Measurements from ENCODE around the gene MAX.
"Not testable (repeated sequence)": the region's sequence is repeated elsewhere in the genome, so short reads cannot be mapped to it uniquely, and the experiment has no call there.

MAX gene

GRCh38 chr14:65032319-65032718 is 70.0 kb downstream of the MAX start:
- DNase-seq: no peak

- not testable (repeated sequence) for DNase-seq
Observed at GRCh38 chr14:65031321-65031720, 71.0 kb downstream of the MAX start.

GRCh38 chr14:65028937-65029336 is 73.4 kb downstream of the MAX start:
- DNase-seq: no peak

GRCh38 chr14:65027127-65027799 is 75.1 kb downstream of the MAX start:
- no peak for DNase-seq

- no peak for DNase-seq
Observed at GRCh38 chr14:65026526-65026925, 75.8 kb downstream of the MAX start.

GRCh38 chr14:65025818-65026217 is 76.5 kb downstream of the MAX start:
- DNase-seq: no peak

Measured in activated CD8-positive, alpha-beta memory T cell treated with anti-CD3 and anti-CD28 coated beads for 24 hours (primary cell).